SK-MEL-5 (cell line): ENCODE measurements around the gene PLEKHB2. TPM values are rescaled to one million over a fixed set of nuclear protein-coding genes. Genes with fewer than 3 reads are reported as not detected.
"Not testable (repeated sequence)": the region's sequence is repeated elsewhere in the genome, so short reads cannot be mapped to it uniquely, and the experiment has no call there.

ENCODE experiments used
- DNase-seq: peaks from one replicate; pipeline ENCODE4 v3.0.0-alpha.2; 2016; ENCODE audit warnings: low read depth, low spot score
- in situ Hi-C: cut with HindIII; loops from 2 replicates; pipeline ENCODE4 v1.10.0; 2016; ENCODE audit warnings: low sequenced_read_pairs, high pct_unique_total_duplicates, low pct_unique_long_range_greater_than_20kb
- small RNA-seq, 2 experiments: library from RNA; depleted of rRNA; stranded (forward); fragments of <200 nt; gene quantifications; one replicate each; pipeline ENCODE3, GENCODE V24; 2014
- total RNA-seq: library from RNA; depleted of rRNA; stranded (reverse); fragments of >200 nt; shearing (Covaris generic); gene quantifications from 2 replicates; pipeline ENCODE4 v1.2.3, GENCODE V29; 2014; rRNA removed

Gene PLEKHB2
- total RNA-seq, 1 experiment from 2014 or later: 117 TPM

GRCh38 chr2:131156452-131157149, 51.5 kb downstream of the PLEKHB2 start:
- in situ Hi-C loops: no loop called here
- DNase-seq: no peak

GRCh38 chr2:131165562-131165961, 60.4 kb downstream of the PLEKHB2 start:
- DNase-seq, in situ Hi-C loops: not testable (repeated sequence)

GRCh38 chr2:131168538-131168937, 63.4 kb downstream of the PLEKHB2 start:
- DNase-seq: no peak
- in situ Hi-C loops: no loop called here

- in situ Hi-C loops, DNase-seq: not testable (repeated sequence)
Observed at GRCh38 chr2:131178050-131178449, 72.9 kb downstream of the PLEKHB2 start.

GRCh38 chr2:131178721-131179418, 73.7 kb downstream of the PLEKHB2 start:
- in situ Hi-C loops, DNase-seq: not testable (repeated sequence)

- in situ Hi-C loops, DNase-seq: not testable (repeated sequence)
Observed at GRCh38 chr2:131181451-131181850, 76.3 kb downstream of the PLEKHB2 start.

GRCh38 chr2:131193421-131193820, 88.3 kb downstream of the PLEKHB2 start:
- in situ Hi-C loops, DNase-seq: not testable (repeated sequence)

- in situ Hi-C loops, DNase-seq: not testable (repeated sequence)
Observed at GRCh38 chr2:131196186-131196585, 91.0 kb downstream of the PLEKHB2 start.

Small RNAs within 50 kb of the gene (small RNA-seq; reads per million reads assigned to genes)
- gene AC009477.1: 0 reads per million in 2 experiments

Other genes with a start within 250 kb of the PLEKHB2 start
- 65.5 and 69.6 TPM in 2 replicates for gene FAM168B, start 11.9 kb upstream of the PLEKHB2 start, total RNA-seq
- gene POTEE, start 104.2 kb downstream of the PLEKHB2 start, total RNA-seq: not detected in 2 replicates